ENCODE results near the gene GRK5.
A peak's percentile ranks its signal among the peaks of the same experiment; 100 is the strongest.

The GRK5 gene

DNA sequence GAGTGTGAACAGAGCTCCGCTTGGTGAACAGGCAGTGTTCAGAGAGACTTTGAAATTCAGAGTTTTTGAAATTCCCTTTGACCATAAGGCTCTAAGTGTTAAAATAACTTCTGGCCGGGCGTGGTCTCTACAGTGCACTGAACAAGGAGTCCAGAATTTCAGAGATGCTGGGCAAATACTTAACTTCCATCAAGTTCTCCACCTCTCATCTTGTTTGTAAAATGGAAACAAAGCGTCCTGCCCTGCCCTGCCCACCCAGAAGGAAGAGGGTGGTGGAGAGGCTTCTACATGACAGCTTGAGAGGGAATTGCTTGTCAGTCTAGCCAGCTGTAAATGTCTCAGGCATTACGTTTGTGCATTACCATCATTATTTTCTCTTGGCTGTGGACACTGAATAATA lies 232.6 kb downstream of the GRK5 start:
- no peak overlapping the region for H2BK12ac ChIP-seq (ENCODE audit: low read length in 2 of 2)
- no peak overlapping the region for H2AFZ ChIP-seq (ENCODE audit: low read depth, low read length)
- H3K79me1 ChIP-seq (replicated peaks; ENCODE audit: low read length, poor library complexity, severe bottlenecking): no peaks in the 10 kb centered on the region
- no peaks in the 10 kb centered on the region for H3K9me3 ChIP-seq (ENCODE audit: control insufficient read depth, low read length)
- no peak overlapping the region for H2AK5ac ChIP-seq (ENCODE audit: low read length, severe bottlenecking)
- H3K36me3 ChIP-seq (ENCODE audit: control insufficient read depth in 1 of 2, insufficient read depth in 2 of 2, low read depth in 1 of 2, low read length in 2 of 2): peaks cover 11 to 24% of the 10 kb centered on the region in 2 experiments
- no peak overlapping the region for H3K14ac ChIP-seq (ENCODE audit: low read length in 2 of 2)
- no peak overlapping the region for H2BK120ac ChIP-seq (ENCODE audit: low read depth, low read length)
- 98% methylated on average over 4 of the region's 5 CpGs for WGBS
- no peak overlapping the region for H3K9ac ChIP-seq (ENCODE audit: low read length)
- DNase-seq: no peak
- no peak overlapping the region for H4K91ac ChIP-seq (ENCODE audit: low read length)
- no peak overlapping the region for H4K8ac ChIP-seq (ENCODE audit: low read length)
- no peak overlapping the region for H3K23ac ChIP-seq (ENCODE audit: low read length in 2 of 2)
- H2BK15ac ChIP-seq (ENCODE audit: low read depth, poor library complexity, severe bottlenecking): no peak overlapping the region
- H2BK5ac ChIP-seq (ENCODE audit: low read depth, low read length, poor library complexity, severe bottlenecking): no peak overlapping the region
- peaks cover 14% of the 10 kb centered on the region for H3K4me1 ChIP-seq (ENCODE audit: control insufficient read depth, insufficient read depth, low read depth, low read length)
- no peak overlapping the region for H3K4me3 ChIP-seq (ENCODE audit: insufficient read depth in 1 of 2, low read depth in 1 of 2, low read length in 2 of 2)
- no peak overlapping the region for H3K4ac ChIP-seq (ENCODE audit: low read depth in 1 of 2, low read length in 2 of 2)
- H3K4me2 ChIP-seq (ENCODE audit: low read length, poor library complexity, severe bottlenecking): no peak overlapping the region
- H3K27ac ChIP-seq (ENCODE audit: low read length, poor library complexity, severe bottlenecking): no peak overlapping the region
- no peak overlapping the region for H3K18ac ChIP-seq (ENCODE audit: low read depth in 1 of 2, low read length in 2 of 2)
- no peaks in the 10 kb centered on the region for H3K27me3 ChIP-seq (ENCODE audit: control insufficient read depth in 1 of 2, insufficient read depth in 1 of 2, low read length in 2 of 2)

DNA sequence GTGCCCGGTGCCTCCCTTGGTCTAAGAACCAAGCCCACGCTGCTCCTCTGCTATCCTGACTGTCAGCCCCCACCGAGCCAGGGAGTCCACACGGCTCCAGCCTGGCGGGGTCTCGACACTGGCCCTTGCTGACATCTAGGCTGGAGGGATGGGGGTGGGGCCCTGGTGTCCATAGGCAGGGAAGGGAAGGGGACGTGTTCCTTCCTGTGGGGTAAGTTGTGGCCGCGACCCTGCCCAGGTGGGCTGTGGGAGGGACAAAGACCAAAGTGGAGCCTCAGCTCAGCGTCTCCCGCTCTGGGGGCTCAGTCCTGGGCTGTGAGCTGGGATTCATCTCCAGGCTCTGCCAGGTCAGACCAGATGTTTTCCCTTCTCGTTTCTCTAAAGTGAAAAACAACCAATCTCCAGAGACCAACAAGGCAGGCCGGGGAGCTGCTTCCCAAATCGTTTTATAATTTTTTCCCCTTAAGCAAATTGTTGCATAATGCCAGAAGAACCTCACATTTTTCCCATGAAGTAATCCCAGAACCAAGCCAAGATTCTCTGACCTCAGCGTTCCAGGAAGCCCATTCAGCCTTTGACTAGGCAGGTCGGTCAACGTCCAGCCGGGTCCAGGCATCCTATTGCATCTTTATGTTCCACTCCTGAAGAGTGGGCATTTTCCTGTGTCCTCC lies 233.9 kb downstream of the GRK5 start:
- Histone ChIP-seq H3K14ac (ENCODE audit: low read length in 2 of 2) (no peak overlapping the region), H3K4ac (ENCODE audit: low read depth in 1 of 2, low read length in 2 of 2) (no peak overlapping the region), H3K4me3 (ENCODE audit: insufficient read depth in 1 of 2, low read depth in 1 of 2, low read length in 2 of 2) (peak overlapping the region in 1 of 2 experiments; percentile 20), H3K4me2 (ENCODE audit: low read length, poor library complexity, severe bottlenecking) (no peak overlapping the region), H2BK12ac (ENCODE audit: low read length in 2 of 2) (no peak overlapping the region), H3K36me3 (ENCODE audit: control insufficient read depth in 1 of 2, insufficient read depth in 2 of 2, low read depth in 1 of 2, low read length in 2 of 2) (peaks cover 5 to 21% of the 10 kb centered on the region in 2 experiments), H4K91ac (ENCODE audit: low read length) (peak overlapping the region; percentile 18), H2AFZ (ENCODE audit: low read depth, low read length) (no peak overlapping the region), H3K9me3 (ENCODE audit: control insufficient read depth, low read length) (no peaks in the 10 kb centered on the region), H3K23ac (ENCODE audit: low read length in 2 of 2) (peak overlapping the region in 1 of 2 experiments; percentile 23), H3K18ac (ENCODE audit: low read depth in 1 of 2, low read length in 2 of 2) (peak overlapping the region in 1 of 2 experiments; percentile 50), H2BK15ac (ENCODE audit: low read depth, poor library complexity, severe bottlenecking) (no peak overlapping the region), H2AK5ac (ENCODE audit: low read length, severe bottlenecking) (no peak overlapping the region), H3K79me1 (replicated peaks; ENCODE audit: low read length, poor library complexity, severe bottlenecking) (no peaks in the 10 kb centered on the region), H3K27ac (ENCODE audit: low read length, poor library complexity, severe bottlenecking) (no peak overlapping the region), H3K9ac (ENCODE audit: low read length) (peak overlapping the region; percentile 75), H3K4me1 (ENCODE audit: control insufficient read depth, insufficient read depth, low read depth, low read length) (peaks cover 19% of the 10 kb centered on the region), H4K8ac (ENCODE audit: low read length) (no peak overlapping the region), H2BK5ac (ENCODE audit: low read depth, low read length, poor library complexity, severe bottlenecking) (no peak overlapping the region), H3K27me3 (ENCODE audit: control insufficient read depth in 1 of 2, insufficient read depth in 1 of 2, low read length in 2 of 2) (no peaks in the 10 kb centered on the region), H2BK120ac (ENCODE audit: low read depth, low read length) (no peak overlapping the region)
- WGBS: 86% methylated on average over 18 of the region's 18 CpGs
- DNase-seq: peak; percentile 33

DNA sequence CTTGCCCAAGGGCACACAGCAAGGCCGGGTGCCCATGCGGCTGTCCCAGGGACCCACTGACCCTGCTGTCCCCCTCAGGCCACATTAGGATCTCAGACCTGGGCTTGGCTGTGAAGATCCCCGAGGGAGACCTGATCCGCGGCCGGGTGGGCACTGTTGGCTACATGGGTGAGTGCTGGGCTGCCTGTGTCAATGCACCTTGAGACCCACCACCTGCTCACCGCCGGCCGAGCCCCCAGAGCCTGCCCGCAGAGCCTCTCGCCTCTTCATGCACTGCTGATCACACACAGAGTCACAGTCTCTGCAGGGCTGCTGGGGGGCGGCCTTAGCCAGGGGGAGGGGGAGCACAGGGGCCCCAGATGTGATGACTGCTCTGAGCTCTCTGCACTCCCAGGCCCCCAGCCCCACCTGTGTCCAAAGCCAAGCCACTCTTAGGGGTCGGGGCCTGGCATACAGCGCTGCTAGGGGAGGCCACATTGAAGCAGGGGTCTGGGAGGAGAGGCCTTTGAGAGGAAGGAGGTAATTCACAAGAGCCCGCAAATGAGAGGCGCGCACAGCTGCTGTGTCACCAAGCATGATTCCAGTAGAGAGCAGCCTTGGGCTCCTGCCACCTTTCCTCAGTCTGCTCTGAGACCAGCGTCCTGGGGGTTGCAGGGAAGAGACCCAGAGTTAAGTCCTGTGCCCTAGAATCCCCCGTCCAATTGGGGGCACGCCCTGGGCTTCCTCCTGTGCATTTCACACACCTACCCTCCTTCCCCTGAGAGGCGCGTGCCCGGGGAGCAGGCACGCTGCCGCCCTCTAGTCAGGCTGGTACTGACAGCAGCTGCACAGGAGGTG lies 234.8 kb downstream of the GRK5 start:
- H3K9ac ChIP-seq (ENCODE audit: low read length): peak overlapping the region; percentile 3
- peaks cover 0 to 19% of the 10 kb centered on the region in 2 experiments for H3K36me3 ChIP-seq (ENCODE audit: control insufficient read depth in 1 of 2, insufficient read depth in 2 of 2, low read depth in 1 of 2, low read length in 2 of 2)
- peak overlapping the region; percentile 41 for H4K91ac ChIP-seq (ENCODE audit: low read length)
- no peak overlapping the region for H3K27ac ChIP-seq (ENCODE audit: low read length, poor library complexity, severe bottlenecking)
- H2BK12ac ChIP-seq (ENCODE audit: low read length in 2 of 2): no peak overlapping the region
- H3K9me3 ChIP-seq (ENCODE audit: control insufficient read depth, low read length): no peaks in the 10 kb centered on the region
- no peak overlapping the region for H2AFZ ChIP-seq (ENCODE audit: low read depth, low read length)
- no peak overlapping the region for H2BK5ac ChIP-seq (ENCODE audit: low read depth, low read length, poor library complexity, severe bottlenecking)
- H3K4me2 ChIP-seq (ENCODE audit: low read length, poor library complexity, severe bottlenecking): no peak overlapping the region
- DNase-seq: no peak
- no peak overlapping the region for H2BK15ac ChIP-seq (ENCODE audit: low read depth, poor library complexity, severe bottlenecking)
- peaks cover 19% of the 10 kb centered on the region for H3K4me1 ChIP-seq (ENCODE audit: control insufficient read depth, insufficient read depth, low read depth, low read length)
- H3K27me3 ChIP-seq (ENCODE audit: control insufficient read depth in 1 of 2, insufficient read depth in 1 of 2, low read length in 2 of 2): no peaks in the 10 kb centered on the region
- no peak overlapping the region for H3K18ac ChIP-seq (ENCODE audit: low read depth in 1 of 2, low read length in 2 of 2)
- no peak overlapping the region for H3K4ac ChIP-seq (ENCODE audit: low read depth in 1 of 2, low read length in 2 of 2)
- H2BK120ac ChIP-seq (ENCODE audit: low read depth, low read length): no peak overlapping the region
- no peak overlapping the region for H3K14ac ChIP-seq (ENCODE audit: low read length in 2 of 2)
- H2AK5ac ChIP-seq (ENCODE audit: low read length, severe bottlenecking): no peak overlapping the region
- no peaks in the 10 kb centered on the region for H3K79me1 ChIP-seq (replicated peaks; ENCODE audit: low read length, poor library complexity, severe bottlenecking)
- peak overlapping the region in 1 of 2 experiments; percentile 4 for H3K4me3 ChIP-seq (ENCODE audit: insufficient read depth in 1 of 2, low read depth in 1 of 2, low read length in 2 of 2)
- 74% methylated on average over 24 of the region's 25 CpGs for WGBS
- H4K8ac ChIP-seq (ENCODE audit: low read length): no peak overlapping the region
- H3K23ac ChIP-seq (ENCODE audit: low read length in 2 of 2): no peak overlapping the region

DNA sequence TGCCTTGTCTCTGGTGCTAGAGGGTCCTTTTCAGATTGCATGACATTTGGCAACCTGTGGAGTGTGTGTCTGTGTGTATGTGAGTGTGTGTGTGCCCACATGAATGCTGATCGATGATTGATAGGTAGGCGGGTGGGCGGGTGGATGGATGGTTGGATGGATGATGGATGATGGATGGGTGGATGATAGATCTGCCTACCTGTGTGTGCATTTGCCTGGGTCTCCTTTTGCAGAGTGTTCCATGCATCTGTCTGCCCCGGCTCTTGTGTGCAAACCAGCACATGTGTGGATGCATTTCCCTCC lies 235.3 kb downstream of the GRK5 start:
- H2BK12ac ChIP-seq (ENCODE audit: low read length in 2 of 2): no peak overlapping the region
- no peak overlapping the region for H3K14ac ChIP-seq (ENCODE audit: low read length in 2 of 2)
- H3K4ac ChIP-seq (ENCODE audit: low read depth in 1 of 2, low read length in 2 of 2): no peak overlapping the region
- H3K18ac ChIP-seq (ENCODE audit: low read depth in 1 of 2, low read length in 2 of 2): no peak overlapping the region
- H3K4me1 ChIP-seq (ENCODE audit: control insufficient read depth, insufficient read depth, low read depth, low read length): peaks cover 19% of the 10 kb centered on the region
- no peak overlapping the region for H3K4me2 ChIP-seq (ENCODE audit: low read length, poor library complexity, severe bottlenecking)
- no peak overlapping the region for H2AFZ ChIP-seq (ENCODE audit: low read depth, low read length)
- H3K9ac ChIP-seq (ENCODE audit: low read length): no peak overlapping the region
- no peaks in the 10 kb centered on the region for H3K79me1 ChIP-seq (replicated peaks; ENCODE audit: low read length, poor library complexity, severe bottlenecking)
- H4K8ac ChIP-seq (ENCODE audit: low read length): no peak overlapping the region
- DNase-seq: no peak
- no peak overlapping the region for H3K4me3 ChIP-seq (ENCODE audit: insufficient read depth in 1 of 2, low read depth in 1 of 2, low read length in 2 of 2)
- no peak overlapping the region for H2BK15ac ChIP-seq (ENCODE audit: low read depth, poor library complexity, severe bottlenecking)
- no peak overlapping the region for H3K27ac ChIP-seq (ENCODE audit: low read length, poor library complexity, severe bottlenecking)
- peaks cover 0 to 24% of the 10 kb centered on the region in 2 experiments for H3K36me3 ChIP-seq (ENCODE audit: control insufficient read depth in 1 of 2, insufficient read depth in 2 of 2, low read depth in 1 of 2, low read length in 2 of 2)
- H2AK5ac ChIP-seq (ENCODE audit: low read length, severe bottlenecking): no peak overlapping the region
- H3K9me3 ChIP-seq (ENCODE audit: control insufficient read depth, low read length): no peaks in the 10 kb centered on the region
- no peak overlapping the region for H3K23ac ChIP-seq (ENCODE audit: low read length in 2 of 2)
- peak overlapping the region; percentile 41 for H4K91ac ChIP-seq (ENCODE audit: low read length)
- H2BK5ac ChIP-seq (ENCODE audit: low read depth, low read length, poor library complexity, severe bottlenecking): no peak overlapping the region
- 98% methylated on average over 4 of the region's 4 CpGs for WGBS
- H2BK120ac ChIP-seq (ENCODE audit: low read depth, low read length): no peak overlapping the region
- no peaks in the 10 kb centered on the region for H3K27me3 ChIP-seq (ENCODE audit: control insufficient read depth in 1 of 2, insufficient read depth in 1 of 2, low read length in 2 of 2)

Data from mesenchymal stem cell (in vitro differentiated cells and primary cell).